WTC11 (cell line): Measurements from ENCODE around the gene NFKBIE. TPM values are rescaled to one million over a fixed set of nuclear protein-coding genes. Genes with fewer than 3 reads are reported as not detected.

Source experiments
- ATAC-seq: fragments of 200-7000 bp; cut with Tn5 transposase; 2 replicates; pipeline ENCODE4 v1.10.0; 2021; ENCODE audit warnings: mild to moderate bottlenecking, moderate library complexity
- CTCF ChIA-PET: fragments of 300-600 bp; sonication (Branson Sonifier 250); formaldehyde crosslinking; loops from one replicate; lab custom pipeline; 2021; ENCODE audit warnings: antibody characterized with exemption; lab: Charles Lee
- POLR2A ChIA-PET: fragments of 350-600 bp; sonication (Branson Sonifier 250); formaldehyde crosslinking; loops from one replicate; lab custom pipeline; 2021; ENCODE audit warnings: antibody characterized with exemption; lab: Charles Lee
- DNase-seq: peaks from one replicate; pipeline ENCODE4 v3.0.0; 2021; ENCODE audit warnings: low spot score
- H3K27ac Mint-ChIP-seq: 2 replicates; pipeline ENCODE4 v1.8.0; 2021; ENCODE audit warnings: mixed read lengths
- H3K27me3 Mint-ChIP-seq: 2 replicates; pipeline ENCODE4 v1.8.0; 2021; ENCODE audit warnings: low read depth, mild to moderate bottlenecking, moderate library complexity, mixed read lengths
- H3K36me3 Mint-ChIP-seq: 2 replicates; pipeline ENCODE4 v1.8.0; 2021; ENCODE audit warnings: mixed read lengths
- H3K4me1 Mint-ChIP-seq: 2 replicates; pipeline ENCODE4 v1.8.0; 2022; ENCODE audit warnings: mixed read lengths
- H3K4me3 Mint-ChIP-seq: 2 replicates; pipeline ENCODE4 v1.8.0; 2021; ENCODE audit warnings: mild to moderate bottlenecking, moderate library complexity, mixed read lengths
- H3K9me3 Mint-ChIP-seq: 2 replicates; pipeline ENCODE4 v1.8.0; 2021; ENCODE audit warnings: mixed read lengths
- GTF2I ChIP-seq: fragments of 250-450 bp; sonication (Bioruptor Pico); conservative IDR thresholded peaks from 2 replicates; pipeline ENCODE4 v1.4.0; 2021; ENCODE audit warnings: mild to moderate bottlenecking
- PRRX2 ChIP-seq: fragments of 250-450 bp; sonication (Bioruptor Pico); IDR thresholded peaks from 2 replicates; pipeline ENCODE4 v1.8.0; 2021; ENCODE audit warnings: mild to moderate bottlenecking
- total RNA-seq: library from RNA; stranded (reverse); gene quantifications from 3 replicates; pipeline ENCODE4 v1.2.3, GENCODE V29; 2021
- TF ChIP-seq, protein P1 (sequence below): sonication (generic); formaldehyde crosslinking; IDR thresholded peaks from 2 replicates; pipeline ENCODE4 v1.8.1; 2022; ENCODE audit warnings: mild to moderate bottlenecking, missing genetic modification reagents, moderate library complexity, borderline replicate concordance
- TF ChIP-seq, protein P2 (sequence below): sonication (generic); formaldehyde crosslinking; IDR thresholded peaks from 2 replicates; pipeline ENCODE4 v1.8.1; 2022; ENCODE audit warnings: missing genetic modification reagents, borderline replicate concordance
- TF ChIP-seq, protein P3 (sequence below): sonication (generic); formaldehyde crosslinking; IDR thresholded peaks from 2 replicates; pipeline ENCODE4 v1.8.0; 2022; ENCODE audit warnings: missing genetic modification reagents
- TF ChIP-seq, protein P4 (sequence below): fragments of 250-450 bp; sonication (Bioruptor Pico); conservative IDR thresholded peaks from 2 replicates; pipeline ENCODE4 v1.9.0; 2021; ENCODE audit warnings: mild to moderate bottlenecking
- TF ChIP-seq, protein P5 (sequence below): sonication (generic); formaldehyde crosslinking; IDR thresholded peaks from 2 replicates; pipeline ENCODE4 v1.8.0; 2023; ENCODE audit warnings: missing genetic modification reagents, mild to moderate bottlenecking, borderline replicate concordance

The NFKBIE gene
- total RNA-seq, 1 experiment from 2014 or later, result 10.3 TPM

DNA sequence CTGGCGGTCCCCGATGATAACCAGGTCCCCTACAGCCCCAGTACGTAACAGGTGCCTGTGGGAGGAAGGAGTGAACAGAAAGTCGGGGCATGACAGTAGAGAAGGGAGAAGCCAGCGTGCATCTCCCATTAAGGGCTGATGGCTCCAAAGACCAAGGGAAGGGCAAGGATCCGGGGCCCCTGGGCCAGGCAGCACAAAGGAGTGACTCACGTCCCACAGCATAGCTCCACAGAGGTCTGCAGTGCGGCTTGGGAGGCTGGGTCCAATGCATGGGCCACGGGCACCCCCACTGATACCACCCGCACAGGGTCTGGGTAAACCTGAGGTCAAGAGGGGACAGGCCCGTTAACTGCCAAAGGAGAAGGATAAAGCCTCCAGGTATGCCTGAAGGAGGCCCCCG is 37.5 kb upstream of the NFKBIE start:
- no peak for DNase-seq
- TF ChIP-seq GTF2I (CRISPR knock-in tag) (no peak), PRRX2 (CRISPR knock-in tag) (no peak)
- TF ChIP-seq, protein P1, sequence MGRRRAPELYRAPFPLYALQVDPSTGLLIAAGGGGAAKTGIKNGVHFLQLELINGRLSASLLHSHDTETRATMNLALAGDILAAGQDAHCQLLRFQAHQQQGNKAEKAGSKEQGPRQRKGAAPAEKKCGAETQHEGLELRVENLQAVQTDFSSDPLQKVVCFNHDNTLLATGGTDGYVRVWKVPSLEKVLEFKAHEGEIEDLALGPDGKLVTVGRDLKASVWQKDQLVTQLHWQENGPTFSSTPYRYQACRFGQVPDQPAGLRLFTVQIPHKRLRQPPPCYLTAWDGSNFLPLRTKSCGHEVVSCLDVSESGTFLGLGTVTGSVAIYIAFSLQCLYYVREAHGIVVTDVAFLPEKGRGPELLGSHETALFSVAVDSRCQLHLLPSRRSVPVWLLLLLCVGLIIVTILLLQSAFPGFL (CRISPR knock-in tag), result no peak
- POLR2A ChIA-PET, result no interaction called here
- Mint-ChIP-seq H3K4me3 (no peak overlapping the region), H3K4me1 (0 out of 2 replicates have a peak, but pooled peaks cover 6% of the 10 kb centered on the region), H3K27ac (no peak overlapping the region), H3K27me3 (peaks cover 6% of the 10 kb centered on the region), H3K9me3 (no peaks in the 10 kb centered on the region), H3K36me3 (peaks cover 55% of the 10 kb centered on the region)
- no peak for ATAC-seq
- CTCF ChIA-PET, result interaction anchor here (3.5 to 5.3 kb wide), 2 partner anchors 10 to 34 kb away, joined by 16 to 109 read pairs; partner anchors contain the start of genes AARS2 and TMEM151B

DNA sequence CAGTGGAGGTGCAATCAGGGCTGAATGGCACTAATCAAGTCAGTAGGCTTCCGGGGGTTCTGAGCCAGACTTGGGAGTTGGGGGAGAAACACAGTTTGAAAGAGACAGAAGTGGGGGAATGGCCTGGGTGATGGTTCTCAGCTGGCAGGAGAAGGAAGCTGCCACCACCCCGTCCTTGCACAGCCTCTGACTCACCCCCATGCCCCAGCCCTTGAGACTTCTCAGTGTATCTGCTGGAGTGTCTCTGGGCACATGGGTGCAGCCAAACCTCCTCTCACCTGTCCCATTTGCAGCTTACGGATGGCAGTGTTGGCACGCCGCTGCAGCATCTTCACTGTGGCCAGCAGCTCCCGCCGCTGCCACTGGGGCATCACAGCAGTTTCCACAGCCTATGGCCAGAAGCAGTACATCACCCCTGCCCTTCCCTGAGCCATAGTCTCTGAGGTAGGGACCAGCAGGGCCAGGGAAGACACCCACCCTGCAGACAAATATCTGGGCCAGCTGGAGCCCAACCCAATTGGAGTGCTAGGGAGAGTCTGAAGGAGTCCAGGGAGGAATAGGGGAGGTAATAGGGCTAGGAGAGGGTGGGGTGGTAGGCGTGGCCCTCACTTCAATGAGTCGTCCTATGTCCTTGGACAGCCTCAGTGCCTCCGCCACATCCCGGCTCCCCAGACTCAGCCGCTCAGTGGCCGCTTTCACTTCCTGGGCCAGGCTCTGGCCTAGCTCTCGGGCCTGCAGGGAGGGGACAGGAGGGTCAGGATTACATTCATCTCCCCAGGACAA is 36.6 kb upstream of the NFKBIE start:
- H3K36me3 Mint-ChIP-seq, result peaks cover 50% of the 10 kb centered on the region
- ATAC-seq (no peak), DNase-seq (no peak)
- H3K9me3 Mint-ChIP-seq, result no peaks in the 10 kb centered on the region
- 0 out of 2 replicates have a peak, but pooled peaks cover 6% of the 10 kb centered on the region for H3K4me1 Mint-ChIP-seq
- peaks cover 8% of the 10 kb centered on the region for H3K27me3 Mint-ChIP-seq
- no peak overlapping the region for H3K4me3 Mint-ChIP-seq
- H3K27ac Mint-ChIP-seq, result no peak overlapping the region
- TF ChIP-seq, protein P2, sequence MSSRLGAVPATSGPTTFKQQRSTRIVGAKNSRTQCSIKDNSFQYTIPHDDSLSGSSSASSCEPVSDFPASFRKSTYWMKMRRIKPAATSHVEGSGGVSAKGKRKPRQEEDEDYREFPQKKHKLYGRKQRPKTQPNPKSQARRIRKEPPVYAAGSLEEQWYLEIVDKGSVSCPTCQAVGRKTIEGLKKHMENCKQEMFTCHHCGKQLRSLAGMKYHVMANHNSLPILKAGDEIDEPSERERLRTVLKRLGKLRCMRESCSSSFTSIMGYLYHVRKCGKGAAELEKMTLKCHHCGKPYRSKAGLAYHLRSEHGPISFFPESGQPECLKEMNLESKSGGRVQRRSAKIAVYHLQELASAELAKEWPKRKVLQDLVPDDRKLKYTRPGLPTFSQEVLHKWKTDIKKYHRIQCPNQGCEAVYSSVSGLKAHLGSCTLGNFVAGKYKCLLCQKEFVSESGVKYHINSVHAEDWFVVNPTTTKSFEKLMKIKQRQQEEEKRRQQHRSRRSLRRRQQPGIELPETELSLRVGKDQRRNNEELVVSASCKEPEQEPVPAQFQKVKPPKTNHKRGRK (CRISPR knock-in tag), result no peak
- TF ChIP-seq, protein P3, sequence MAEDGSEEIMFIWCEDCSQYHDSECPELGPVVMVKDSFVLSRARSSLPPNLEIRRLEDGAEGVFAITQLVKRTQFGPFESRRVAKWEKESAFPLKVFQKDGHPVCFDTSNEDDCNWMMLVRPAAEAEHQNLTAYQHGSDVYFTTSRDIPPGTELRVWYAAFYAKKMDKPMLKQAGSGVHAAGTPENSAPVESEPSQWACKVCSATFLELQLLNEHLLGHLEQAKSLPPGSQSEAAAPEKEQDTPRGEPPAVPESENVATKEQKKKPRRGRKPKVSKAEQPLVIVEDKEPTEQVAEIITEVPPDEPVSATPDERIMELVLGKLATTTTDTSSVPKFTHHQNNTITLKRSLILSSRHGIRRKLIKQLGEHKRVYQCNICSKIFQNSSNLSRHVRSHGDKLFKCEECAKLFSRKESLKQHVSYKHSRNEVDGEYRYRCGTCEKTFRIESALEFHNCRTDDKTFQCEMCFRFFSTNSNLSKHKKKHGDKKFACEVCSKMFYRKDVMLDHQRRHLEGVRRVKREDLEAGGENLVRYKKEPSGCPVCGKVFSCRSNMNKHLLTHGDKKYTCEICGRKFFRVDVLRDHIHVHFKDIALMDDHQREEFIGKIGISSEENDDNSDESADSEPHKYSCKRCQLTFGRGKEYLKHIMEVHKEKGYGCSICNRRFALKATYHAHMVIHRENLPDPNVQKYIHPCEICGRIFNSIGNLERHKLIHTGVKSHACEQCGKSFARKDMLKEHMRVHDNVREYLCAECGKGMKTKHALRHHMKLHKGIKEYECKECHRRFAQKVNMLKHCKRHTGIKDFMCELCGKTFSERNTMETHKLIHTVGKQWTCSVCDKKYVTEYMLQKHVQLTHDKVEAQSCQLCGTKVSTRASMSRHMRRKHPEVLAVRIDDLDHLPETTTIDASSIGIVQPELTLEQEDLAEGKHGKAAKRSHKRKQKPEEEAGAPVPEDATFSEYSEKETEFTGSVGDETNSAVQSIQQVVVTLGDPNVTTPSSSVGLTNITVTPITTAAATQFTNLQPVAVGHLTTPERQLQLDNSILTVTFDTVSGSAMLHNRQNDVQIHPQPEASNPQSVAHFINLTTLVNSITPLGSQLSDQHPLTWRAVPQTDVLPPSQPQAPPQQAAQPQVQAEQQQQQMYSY (CRISPR knock-in tag), result no peak
- TF ChIP-seq, protein P4, sequence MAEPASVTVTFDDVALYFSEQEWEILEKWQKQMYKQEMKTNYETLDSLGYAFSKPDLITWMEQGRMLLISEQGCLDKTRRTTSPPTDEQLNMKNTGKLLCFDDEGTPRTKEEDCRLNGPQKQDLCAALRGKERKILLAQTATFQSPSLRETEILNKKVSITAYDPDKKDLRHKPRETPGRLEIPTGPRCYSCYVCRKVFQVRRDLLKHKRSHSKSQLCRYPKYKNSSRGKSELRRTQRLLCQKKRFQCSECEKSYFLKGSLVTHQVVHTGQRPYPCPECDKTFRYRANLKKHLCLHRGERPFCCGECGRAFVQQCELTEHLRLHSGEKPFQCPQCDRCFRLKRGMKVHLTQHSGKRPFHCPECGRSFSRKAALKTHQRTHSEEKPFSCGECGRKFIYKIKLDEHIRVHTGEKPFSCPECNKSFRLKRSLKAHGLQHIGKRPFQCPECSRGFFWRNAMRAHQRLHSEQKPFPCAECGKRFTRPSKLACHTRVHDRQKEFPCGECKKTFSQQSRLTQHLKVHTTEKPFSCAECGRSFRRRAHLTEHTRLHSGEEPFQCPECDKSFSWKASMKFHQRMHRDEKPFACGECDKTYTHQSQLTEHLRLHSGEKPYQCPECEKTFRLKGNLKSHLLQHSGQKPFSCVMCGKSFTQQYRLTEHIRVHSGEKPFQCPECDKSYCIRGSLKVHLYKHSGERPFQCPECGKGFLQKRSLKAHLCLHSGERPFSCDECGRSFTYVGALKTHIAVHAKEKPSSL (CRISPR knock-in tag), result no peak
- TF ChIP-seq, protein P5, sequence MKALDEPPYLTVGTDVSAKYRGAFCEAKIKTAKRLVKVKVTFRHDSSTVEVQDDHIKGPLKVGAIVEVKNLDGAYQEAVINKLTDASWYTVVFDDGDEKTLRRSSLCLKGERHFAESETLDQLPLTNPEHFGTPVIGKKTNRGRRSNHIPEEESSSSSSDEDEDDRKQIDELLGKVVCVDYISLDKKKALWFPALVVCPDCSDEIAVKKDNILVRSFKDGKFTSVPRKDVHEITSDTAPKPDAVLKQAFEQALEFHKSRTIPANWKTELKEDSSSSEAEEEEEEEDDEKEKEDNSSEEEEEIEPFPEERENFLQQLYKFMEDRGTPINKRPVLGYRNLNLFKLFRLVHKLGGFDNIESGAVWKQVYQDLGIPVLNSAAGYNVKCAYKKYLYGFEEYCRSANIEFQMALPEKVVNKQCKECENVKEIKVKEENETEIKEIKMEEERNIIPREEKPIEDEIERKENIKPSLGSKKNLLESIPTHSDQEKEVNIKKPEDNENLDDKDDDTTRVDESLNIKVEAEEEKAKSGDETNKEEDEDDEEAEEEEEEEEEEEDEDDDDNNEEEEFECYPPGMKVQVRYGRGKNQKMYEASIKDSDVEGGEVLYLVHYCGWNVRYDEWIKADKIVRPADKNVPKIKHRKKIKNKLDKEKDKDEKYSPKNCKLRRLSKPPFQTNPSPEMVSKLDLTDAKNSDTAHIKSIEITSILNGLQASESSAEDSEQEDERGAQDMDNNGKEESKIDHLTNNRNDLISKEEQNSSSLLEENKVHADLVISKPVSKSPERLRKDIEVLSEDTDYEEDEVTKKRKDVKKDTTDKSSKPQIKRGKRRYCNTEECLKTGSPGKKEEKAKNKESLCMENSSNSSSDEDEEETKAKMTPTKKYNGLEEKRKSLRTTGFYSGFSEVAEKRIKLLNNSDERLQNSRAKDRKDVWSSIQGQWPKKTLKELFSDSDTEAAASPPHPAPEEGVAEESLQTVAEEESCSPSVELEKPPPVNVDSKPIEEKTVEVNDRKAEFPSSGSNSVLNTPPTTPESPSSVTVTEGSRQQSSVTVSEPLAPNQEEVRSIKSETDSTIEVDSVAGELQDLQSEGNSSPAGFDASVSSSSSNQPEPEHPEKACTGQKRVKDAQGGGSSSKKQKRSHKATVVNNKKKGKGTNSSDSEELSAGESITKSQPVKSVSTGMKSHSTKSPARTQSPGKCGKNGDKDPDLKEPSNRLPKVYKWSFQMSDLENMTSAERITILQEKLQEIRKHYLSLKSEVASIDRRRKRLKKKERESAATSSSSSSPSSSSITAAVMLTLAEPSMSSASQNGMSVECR (CRISPR knock-in tag), result no peak
- CTCF ChIA-PET, result interaction anchor here (3.5 kb wide), 1 partner anchor 11 kb away, joined by 16 read pairs; the partner anchor contains the start of gene AARS2
- POLR2A ChIA-PET, result no interaction called here
